Cardiac muscle cell (in vitro differentiated cells and primary cell): ENCODE results near the gene ABL1. TPM values are rescaled to one million over a fixed set of nuclear protein-coding genes. Genes with fewer than 3 reads are reported as not detected.

Experiments used
- DNase-seq, 2 donors: peaks; one replicate each; pipeline versions ENCODE4 v3.0.0 to v3.0.0-alpha.2; 2010 to 2017; ENCODE audit warnings: low read depth in 1 of 2, low spot score in 1 of 2
- H3K27ac ChIP-seq: fragments of 200-600 bp; sonication (generic); 2 replicates; pipeline ENCODE4 v1.5.1; 2016
- H3K27me3 ChIP-seq: fragments of 200-600 bp; sonication (generic); 2 replicates; pipeline ENCODE4 v1.6.0; 2016; ENCODE audit warnings: control low read depth
- H3K36me3 ChIP-seq: fragments of 200-600 bp; sonication (generic); 2 replicates; pipeline ENCODE4 v1.5.1; 2016; ENCODE audit warnings: control low read depth
- H3K4me1 ChIP-seq: fragments of 200-600 bp; sonication (generic); 2 replicates; pipeline ENCODE4 v1.8.1; 2017; ENCODE audit warnings: low read depth, mild to moderate bottlenecking, mixed run types
- H3K4me3 ChIP-seq: fragments of 200-600 bp; sonication (generic); 2 replicates; pipeline ENCODE4 v1.5.1; 2016; ENCODE audit warnings: mild to moderate bottlenecking
- H3K9me3 ChIP-seq: fragments of 200-600 bp; sonication (generic); 2 replicates; pipeline ENCODE4 v1.5.1; 2017; ENCODE audit warnings: low read depth, mild to moderate bottlenecking, control low read depth
- polyA plus RNA-seq: library from polyadenylated mRNA; unstranded; fragments of >200 nt; fragmentation: Nextera tagmentation; extraction: Ambion mirVana; gene quantifications from 2 replicates; pipeline ENCODE4 v1.2.1, GENCODE V29; 2016
- total RNA-seq: library from RNA; depleted of rRNA; stranded (reverse); fragments of >200 nt; gene quantifications from 2 replicates; pipeline ENCODE4 v1.2.3, GENCODE V29; 2016
- TF ChIP-seq, protein P1 (sequence below): IDR thresholded peaks from 2 replicates; pipeline ENCODE4 v1.5.1; 2012; ENCODE audit warnings: low read depth, mild to moderate bottlenecking, low read length

ABL1 gene
- total and polyA plus RNA-seq, 2 experiments from 2014 or later, result 41.8 to 97.1 TPM

DNA sequence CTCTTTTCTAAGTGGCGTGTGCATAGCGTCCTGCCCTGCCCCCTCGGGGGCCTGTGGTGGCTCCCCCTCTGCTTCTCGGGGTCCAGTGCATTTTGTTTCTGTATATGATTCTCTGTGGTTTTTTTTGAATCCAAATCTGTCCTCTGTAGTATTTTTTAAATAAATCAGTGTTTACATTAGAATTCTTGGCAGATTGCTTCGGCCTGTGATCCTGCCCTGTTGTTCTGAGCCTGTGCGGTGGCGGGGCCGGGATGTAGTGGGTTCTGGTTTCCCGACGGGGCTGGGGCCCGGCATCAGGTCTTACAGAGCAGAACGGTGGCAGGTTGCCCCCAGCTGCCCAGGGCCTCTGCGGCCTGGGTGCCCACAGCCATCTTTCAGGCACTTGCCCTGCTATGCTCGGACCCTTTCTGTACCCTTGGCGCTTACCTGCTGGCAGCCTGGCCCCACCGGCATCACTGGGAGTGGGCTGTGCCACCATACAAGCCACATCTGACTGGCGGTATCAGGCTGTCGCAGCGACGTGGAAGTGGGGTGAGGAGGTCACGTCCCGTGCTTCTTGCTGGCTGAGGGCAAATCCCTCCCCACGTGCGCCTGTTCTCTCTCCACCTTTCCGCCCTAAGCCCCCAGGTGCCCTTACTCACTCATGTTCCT lies 52.6 kb downstream of the ABL1 start:
- DNase-seq, result no peak
- Histone ChIP-seq H3K9me3 (no peaks in the 10 kb centered on the region), H3K36me3 (peaks cover 58% of the 10 kb centered on the region), H3K4me3 (no peak overlapping the region), H3K27me3 (no peaks in the 10 kb centered on the region), H3K4me1 (peaks cover 7% of the 10 kb centered on the region), H3K27ac (no peak overlapping the region)
- TF ChIP-seq, protein P1, sequence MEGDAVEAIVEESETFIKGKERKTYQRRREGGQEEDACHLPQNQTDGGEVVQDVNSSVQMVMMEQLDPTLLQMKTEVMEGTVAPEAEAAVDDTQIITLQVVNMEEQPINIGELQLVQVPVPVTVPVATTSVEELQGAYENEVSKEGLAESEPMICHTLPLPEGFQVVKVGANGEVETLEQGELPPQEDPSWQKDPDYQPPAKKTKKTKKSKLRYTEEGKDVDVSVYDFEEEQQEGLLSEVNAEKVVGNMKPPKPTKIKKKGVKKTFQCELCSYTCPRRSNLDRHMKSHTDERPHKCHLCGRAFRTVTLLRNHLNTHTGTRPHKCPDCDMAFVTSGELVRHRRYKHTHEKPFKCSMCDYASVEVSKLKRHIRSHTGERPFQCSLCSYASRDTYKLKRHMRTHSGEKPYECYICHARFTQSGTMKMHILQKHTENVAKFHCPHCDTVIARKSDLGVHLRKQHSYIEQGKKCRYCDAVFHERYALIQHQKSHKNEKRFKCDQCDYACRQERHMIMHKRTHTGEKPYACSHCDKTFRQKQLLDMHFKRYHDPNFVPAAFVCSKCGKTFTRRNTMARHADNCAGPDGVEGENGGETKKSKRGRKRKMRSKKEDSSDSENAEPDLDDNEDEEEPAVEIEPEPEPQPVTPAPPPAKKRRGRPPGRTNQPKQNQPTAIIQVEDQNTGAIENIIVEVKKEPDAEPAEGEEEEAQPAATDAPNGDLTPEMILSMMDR, result no peak

DNA sequence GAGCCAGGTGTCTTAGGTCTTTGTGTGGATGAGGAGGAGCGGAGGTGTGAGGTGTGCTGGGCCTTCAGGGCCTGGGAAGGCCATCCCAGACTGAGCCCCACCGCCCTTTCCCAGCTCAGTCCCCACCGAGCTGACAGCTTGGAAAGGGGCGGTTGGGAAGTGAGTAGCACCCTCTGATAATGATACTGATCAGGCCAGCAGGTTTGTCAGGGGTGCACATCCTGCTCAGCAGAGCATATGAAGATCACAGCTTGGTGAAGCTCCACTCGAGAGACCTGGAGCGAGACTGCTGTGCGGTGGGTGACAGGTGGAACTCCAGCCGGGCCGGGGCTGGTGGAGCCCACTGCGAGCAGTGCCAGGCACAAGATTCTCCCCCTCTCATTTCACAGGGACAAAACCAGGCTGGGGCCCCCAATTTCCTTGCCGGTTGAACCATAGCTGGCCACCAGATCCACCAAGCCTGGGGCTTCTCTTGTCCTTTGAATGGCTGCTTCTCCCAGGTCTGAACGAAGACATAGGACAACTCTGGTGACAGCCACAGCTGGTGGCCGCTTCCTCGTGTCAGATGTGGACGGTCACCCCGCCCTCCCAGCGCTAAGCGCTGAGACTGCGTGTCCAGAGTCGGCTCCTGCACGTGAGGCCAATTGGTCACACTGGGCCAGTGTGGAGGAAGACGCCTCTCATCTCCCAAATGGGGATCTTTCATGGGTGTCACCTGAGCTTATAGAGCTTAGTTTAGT lies 53.3 kb downstream of the ABL1 start:
- Histone ChIP-seq H3K4me1 (peaks cover 7% of the 10 kb centered on the region), H3K9me3 (no peaks in the 10 kb centered on the region), H3K36me3 (peaks cover 57% of the 10 kb centered on the region), H3K27ac (no peak overlapping the region), H3K4me3 (no peak overlapping the region), H3K27me3 (no peaks in the 10 kb centered on the region)
- DNase-seq, result no peak
- TF ChIP-seq, protein P1, result no peak

DNA sequence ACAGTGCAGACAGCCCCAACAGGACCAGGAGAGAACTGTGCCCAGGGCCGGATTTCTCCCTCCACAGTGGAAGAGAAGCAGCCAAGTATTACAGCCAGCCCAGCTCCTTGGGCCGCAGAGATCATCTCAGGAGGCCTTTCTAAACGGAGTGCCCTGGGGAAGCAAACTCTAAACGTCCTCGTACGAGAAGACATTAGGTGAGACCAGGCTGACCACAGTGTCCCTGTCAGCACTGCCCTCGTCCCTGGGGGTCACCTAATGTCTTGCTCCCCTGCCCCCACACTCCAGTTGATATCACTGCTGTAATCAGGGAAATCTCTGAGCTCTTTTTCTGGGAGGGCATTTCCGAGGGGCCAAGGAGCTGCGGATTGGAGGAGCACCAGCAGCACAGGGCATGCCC lies 55.1 kb downstream of the ABL1 start:
- DNase-seq, result no peak
- H3K36me3 ChIP-seq, result peaks cover 43% of the 10 kb centered on the region
- TF ChIP-seq, protein P1, result no peak

DNA sequence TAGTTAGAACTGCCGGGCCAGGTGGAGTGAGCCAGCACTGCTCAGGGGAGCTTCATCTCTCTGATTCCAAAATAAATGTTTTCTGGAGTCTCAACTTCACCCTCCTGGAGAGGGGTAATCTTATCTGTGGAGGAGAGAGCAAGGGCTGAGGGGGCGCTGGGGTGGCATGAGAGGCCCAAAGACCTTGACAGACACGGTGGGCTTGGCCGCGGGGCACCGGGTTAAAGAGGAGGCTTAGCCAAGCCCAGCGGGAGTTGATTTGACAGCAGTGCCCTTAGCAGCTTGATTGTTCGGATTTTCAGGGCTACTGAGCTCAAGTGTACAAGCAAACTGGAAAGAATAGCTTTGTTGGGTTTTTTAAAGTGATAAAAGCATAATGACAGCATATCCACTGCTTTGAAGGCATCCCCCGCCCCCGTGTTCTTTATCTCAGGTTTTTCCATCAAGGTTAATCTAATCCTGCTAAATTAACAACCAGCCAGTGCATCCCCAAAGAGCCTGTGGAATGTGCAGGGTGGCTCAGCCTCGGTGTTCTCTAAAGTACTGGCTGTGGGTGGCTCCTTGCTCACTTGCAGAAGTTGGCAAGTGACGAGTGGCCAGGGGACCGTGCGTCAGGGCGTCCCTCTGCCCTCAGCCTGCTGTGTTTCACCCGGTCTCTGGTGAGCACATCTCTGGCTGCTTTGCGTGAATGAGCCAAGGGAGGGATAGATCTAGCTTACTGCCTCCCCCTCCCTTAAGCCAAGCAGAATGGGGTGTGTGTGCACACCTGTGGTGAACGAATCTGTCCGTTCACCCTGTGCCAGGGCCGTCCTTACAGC lies 56.0 kb downstream of the ABL1 start:
- peaks cover 7% of the 10 kb centered on the region for H3K4me1 ChIP-seq
- no peak overlapping the region for H3K4me3 ChIP-seq
- TF ChIP-seq, protein P1, result no peak
- H3K36me3 ChIP-seq, result peaks cover 34% of the 10 kb centered on the region
- H3K27me3 ChIP-seq, result no peaks in the 10 kb centered on the region
- no peaks in the 10 kb centered on the region for H3K9me3 ChIP-seq
- peak overlapping the region; percentile 62 for H3K27ac ChIP-seq
- DNase-seq, result no peak

More for the DNA sequence above, 55.1 kb downstream of the ABL1 start:
- Histone ChIP-seq H3K27ac (no peak overlapping the region), H3K4me1 (peaks cover 7% of the 10 kb centered on the region), H3K4me3 (no peak overlapping the region), H3K9me3 (no peaks in the 10 kb centered on the region), H3K27me3 (no peaks in the 10 kb centered on the region)

DNA sequence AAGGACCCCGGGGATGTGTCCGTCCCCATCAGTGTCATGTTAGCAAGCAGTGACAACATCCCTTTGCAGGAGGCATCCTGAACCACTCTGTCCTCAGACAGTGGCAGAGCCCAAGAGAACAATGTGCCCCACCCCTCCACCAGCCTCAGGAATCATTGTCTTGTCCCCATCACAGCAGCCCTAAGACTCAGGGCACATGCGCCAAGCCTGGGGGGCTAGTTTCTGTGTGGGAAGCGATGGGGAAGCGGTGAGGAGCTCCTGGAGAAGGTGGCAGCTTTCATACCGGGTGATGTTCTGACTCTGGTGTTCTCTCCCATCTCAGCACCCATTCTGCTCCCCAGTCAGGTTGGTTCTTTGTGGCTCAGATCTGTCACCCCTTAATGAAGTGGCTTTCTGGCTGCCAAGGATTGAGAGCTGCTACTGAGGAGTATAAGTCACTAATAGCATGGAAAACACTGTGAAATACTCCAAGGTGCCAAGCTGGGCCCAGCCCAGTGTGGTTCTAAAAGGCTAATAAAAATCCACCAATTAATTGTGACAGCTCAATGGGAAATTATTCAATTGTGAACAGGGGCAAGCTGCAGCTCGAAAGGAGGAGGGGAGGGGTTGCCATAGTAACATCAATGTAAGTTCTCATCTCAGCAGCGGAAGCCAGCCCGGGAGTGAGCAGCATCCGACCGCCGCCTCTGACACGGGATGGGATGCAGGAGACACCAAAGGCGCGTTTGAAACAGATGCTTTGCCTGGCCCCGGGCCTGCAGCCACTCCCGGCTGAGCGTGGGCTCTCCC lies 56.8 kb downstream of the ABL1 start:
- Histone ChIP-seq H3K4me3 (no peak overlapping the region), H3K4me1 (peaks cover 7% of the 10 kb centered on the region), H3K9me3 (no peaks in the 10 kb centered on the region), H3K27ac (peak overlapping the region; percentile 62), H3K27me3 (no peaks in the 10 kb centered on the region), H3K36me3 (peaks cover 28% of the 10 kb centered on the region)
- no peak for DNase-seq
- TF ChIP-seq, protein P1, result no peak
